Astrocyte (in vitro differentiated cells and primary cell): ENCODE measurements around the gene TGFB1.

Source experiments
- EZH2 ChIP-seq: IDR thresholded peaks from 2 replicates; pipeline ENCODE4 v1.6.1; 2012; ENCODE audit warnings: mild to moderate bottlenecking, low read length, inconsistent platforms; ENCODE audit not compliant: insufficient read depth
- TF ChIP-seq, protein P1 (sequence below): IDR thresholded peaks from 2 replicates; pipeline ENCODE4 v1.5.1; 2011; ENCODE audit warnings: low read depth, mild to moderate bottlenecking, inconsistent platforms, low read length, moderate library complexity; ENCODE audit not compliant: insufficient read depth

DNA sequence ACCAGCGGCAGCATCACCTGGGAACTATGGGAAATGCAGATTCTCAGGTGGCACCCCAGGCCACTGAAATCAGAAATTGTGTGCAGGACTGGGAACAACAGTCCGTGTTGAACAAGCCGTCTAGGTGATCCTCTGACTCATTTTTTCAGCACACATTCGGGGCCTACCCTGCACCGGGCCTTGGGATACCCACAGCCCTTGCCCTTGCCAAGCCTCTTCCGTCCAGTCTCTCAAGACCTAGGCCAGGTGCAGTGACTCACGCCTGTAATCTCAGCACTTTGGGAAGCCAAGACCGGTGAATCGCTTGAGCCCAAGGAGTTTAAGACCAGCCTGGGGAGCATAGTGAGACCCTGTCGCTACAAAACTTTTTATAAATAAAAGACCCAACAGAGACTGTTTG, 18.3 kb downstream of the TGFB1 start:
- TF ChIP-seq, protein P1, sequence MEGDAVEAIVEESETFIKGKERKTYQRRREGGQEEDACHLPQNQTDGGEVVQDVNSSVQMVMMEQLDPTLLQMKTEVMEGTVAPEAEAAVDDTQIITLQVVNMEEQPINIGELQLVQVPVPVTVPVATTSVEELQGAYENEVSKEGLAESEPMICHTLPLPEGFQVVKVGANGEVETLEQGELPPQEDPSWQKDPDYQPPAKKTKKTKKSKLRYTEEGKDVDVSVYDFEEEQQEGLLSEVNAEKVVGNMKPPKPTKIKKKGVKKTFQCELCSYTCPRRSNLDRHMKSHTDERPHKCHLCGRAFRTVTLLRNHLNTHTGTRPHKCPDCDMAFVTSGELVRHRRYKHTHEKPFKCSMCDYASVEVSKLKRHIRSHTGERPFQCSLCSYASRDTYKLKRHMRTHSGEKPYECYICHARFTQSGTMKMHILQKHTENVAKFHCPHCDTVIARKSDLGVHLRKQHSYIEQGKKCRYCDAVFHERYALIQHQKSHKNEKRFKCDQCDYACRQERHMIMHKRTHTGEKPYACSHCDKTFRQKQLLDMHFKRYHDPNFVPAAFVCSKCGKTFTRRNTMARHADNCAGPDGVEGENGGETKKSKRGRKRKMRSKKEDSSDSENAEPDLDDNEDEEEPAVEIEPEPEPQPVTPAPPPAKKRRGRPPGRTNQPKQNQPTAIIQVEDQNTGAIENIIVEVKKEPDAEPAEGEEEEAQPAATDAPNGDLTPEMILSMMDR: no peak
- TF ChIP-seq EZH2: no peak
